Body of pancreas (tissue), 4 donors: ENCODE data around the gene LAMA4.

ENCODE experiments used
- CTCF ChIP-seq, 7 experiments: fragments of 450-650 bp in 4 of 7; fragments of 200-600 bp in 3 of 7; sonication (generic) in 3 of 7; IDR thresholded peaks; one replicate each; pipeline ENCODE4 v1.5.1; 2016 to 2019; ENCODE audit warnings: antibody characterized with exemption in 7 of 7
- POLR2A ChIP-seq, 3 donors: fragments of 450-650 bp; IDR thresholded peaks; one replicate each; pipeline ENCODE4 v1.6.1; 2016; ENCODE audit warnings: antibody characterized with exemption in 3 of 3, mild to moderate bottlenecking in 2 of 3

- TF ChIP-seq CTCF (IDR thresholded peaks at IDR 0.05) (no peak), POLR2A (IDR thresholded peaks at IDR 0.05) (no peak)
Observed at GRCh38 chr6:112215488-112216284, 38.7 kb downstream of the LAMA4 start.
